GM18499 (cell line): ENCODE results near the gene SPI1.

Source experiments
- ATAC-seq: cut with Tn5 transposase; IDR thresholded peaks from one replicate; pipeline ENCODE4 v1.9.1; 2021; ENCODE audit warnings: moderate number of reproducible peaks; ENCODE audit not compliant: insufficient read depth, unreplicated experiment

Gene SPI1

GRCh38 chr11:47360341-47360740 lies 18.0 kb downstream of the SPI1 start:
- ATAC-seq, result no peak

GRCh38 chr11:47359586-47359985 lies 18.8 kb downstream of the SPI1 start:
- no peak for ATAC-seq

GRCh38 chr11:47359162-47359561 lies 19.2 kb downstream of the SPI1 start:
- ATAC-seq, result no peak

- no peak for ATAC-seq
These were observed 19.7 kb downstream of the SPI1 start for GRCh38 chr11:47358731-47359051.

GRCh38 chr11:47357985-47358730 lies 20.2 kb downstream of the SPI1 start:
- ATAC-seq, result no peak

GRCh38 chr11:47356998-47357329 lies 21.4 kb downstream of the SPI1 start:
- ATAC-seq, result no peak

- ATAC-seq, result no peak
These were observed 22.0 kb downstream of the SPI1 start for GRCh38 chr11:47356129-47356997.

- ATAC-seq, result no peak
These were observed 22.8 kb downstream of the SPI1 start for GRCh38 chr11:47355283-47356128.

- no peak for ATAC-seq
These were observed 23.4 kb downstream of the SPI1 start for GRCh38 chr11:47354913-47355282.

GRCh38 chr11:47353978-47354774 lies 24.2 kb downstream of the SPI1 start:
- ATAC-seq, result no peak

- no peak for ATAC-seq
These were observed 25.8 kb downstream of the SPI1 start, which contains the start of gene MYBPC3 for GRCh38 chr11:47352556-47352955. MYBPC3 (minus strand) TSS chr11:47352702; CDS start chr11:47352647, 55 bp downstream.

- no peak for ATAC-seq
These were observed 26.9 kb downstream of the SPI1 start for GRCh38 chr11:47351156-47352126.

- no peak for ATAC-seq
These were observed 28.0 kb downstream of the SPI1 start for GRCh38 chr11:47350315-47350714.

- no peak for ATAC-seq
These were observed 28.7 kb downstream of the SPI1 start for GRCh38 chr11:47349521-47350095.

- ATAC-seq, result no peak
These were observed 29.5 kb downstream of the SPI1 start for GRCh38 chr11:47348859-47349258.

GRCh38 chr11:47348131-47348802 lies 30.1 kb downstream of the SPI1 start:
- ATAC-seq, result no peak

- no peak for ATAC-seq
These were observed 31.2 kb downstream of the SPI1 start for GRCh38 chr11:47347137-47347536.
